Pulmonary artery endothelial cell (primary cell): ENCODE measurements around the gene FETUB. TPM values are rescaled to one million over a fixed set of nuclear protein-coding genes. Genes with fewer than 3 reads are reported as not detected.

ENCODE experiments used
- DNase-seq: peaks from one replicate; pipeline ENCODE4 v3.0.0-alpha.2; 2011; ENCODE audit warnings: low read depth, low spot score
- total RNA-seq: library from RNA; depleted of rRNA; stranded (reverse); fragments of >200 nt; gene quantifications from 2 replicates; pipeline ENCODE4 v1.2.3, GENCODE V29; 2014

The FETUB gene
- total RNA-seq, 1 donor from 2014 or later = not detected

DNA sequence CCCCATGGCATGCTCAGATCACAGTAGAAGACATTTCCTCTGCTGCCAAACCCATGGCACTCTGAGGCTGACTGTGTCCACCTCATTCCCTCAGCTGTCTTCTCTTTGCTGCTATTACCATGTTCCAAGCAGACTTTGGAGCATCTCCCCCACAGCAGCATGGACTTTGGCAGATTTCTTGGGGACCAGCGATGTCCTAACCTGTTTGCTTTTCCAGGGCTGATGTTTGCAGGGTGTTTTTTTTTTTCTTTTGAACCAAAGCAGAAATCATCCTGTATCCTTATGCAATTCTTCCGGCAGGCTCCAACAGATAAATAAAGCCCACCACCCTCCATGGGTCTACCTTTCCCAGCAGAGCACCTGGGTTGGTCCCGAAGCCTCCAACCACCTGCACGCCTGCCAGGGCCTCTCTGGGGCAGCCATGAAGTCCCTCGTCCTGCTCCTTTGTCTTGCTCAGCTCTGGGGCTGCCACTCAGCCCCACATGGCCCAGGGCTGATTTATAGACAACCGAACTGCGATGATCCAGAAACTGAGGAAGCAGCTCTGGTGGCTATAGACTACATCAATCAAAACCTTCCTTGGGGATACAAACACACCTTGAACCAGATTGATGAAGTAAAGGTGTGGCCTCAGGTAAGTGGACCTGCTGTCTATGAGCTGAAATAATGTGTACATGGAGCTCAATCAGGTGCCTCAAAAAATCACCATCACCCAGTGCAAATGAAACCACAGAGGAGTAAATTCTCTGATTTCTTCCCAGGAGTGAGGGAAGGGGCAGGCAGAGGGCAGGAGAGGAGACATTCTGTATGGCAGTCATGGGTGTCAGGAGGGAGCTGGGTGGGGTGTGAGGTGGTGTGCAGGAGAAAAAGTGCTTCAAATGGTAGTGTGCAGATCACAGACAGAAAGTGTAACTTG is 27.2 kb upstream of the FETUB start, which contains the start of gene AHSG:
TSS of gene AHSG (plus strand) at position 340 of the 916 bp plus-strand sequence. CDS start at position 422, 82 bp downstream.
- no peak for DNase-seq

GRCh38 chr3:186613637-186614265 is 26.4 kb upstream of the FETUB start:
- no peak for DNase-seq

DNA sequence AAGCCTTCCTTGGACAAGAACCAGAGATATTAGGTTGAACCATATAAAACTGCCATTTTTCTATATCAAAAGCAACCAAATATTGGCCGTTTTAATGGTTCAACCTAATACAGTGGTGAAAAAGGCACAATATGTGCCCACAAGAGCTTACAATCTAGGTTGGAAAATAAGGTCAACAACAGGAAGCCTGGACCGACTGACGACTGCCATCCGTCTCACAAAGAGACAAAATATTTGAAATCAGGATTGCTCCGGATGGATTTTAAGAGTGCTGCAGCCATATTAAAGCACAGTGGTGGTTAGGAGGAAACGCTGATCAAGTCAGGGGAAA is 26.0 kb upstream of the FETUB start:
- DNase-seq = no peak

DNA sequence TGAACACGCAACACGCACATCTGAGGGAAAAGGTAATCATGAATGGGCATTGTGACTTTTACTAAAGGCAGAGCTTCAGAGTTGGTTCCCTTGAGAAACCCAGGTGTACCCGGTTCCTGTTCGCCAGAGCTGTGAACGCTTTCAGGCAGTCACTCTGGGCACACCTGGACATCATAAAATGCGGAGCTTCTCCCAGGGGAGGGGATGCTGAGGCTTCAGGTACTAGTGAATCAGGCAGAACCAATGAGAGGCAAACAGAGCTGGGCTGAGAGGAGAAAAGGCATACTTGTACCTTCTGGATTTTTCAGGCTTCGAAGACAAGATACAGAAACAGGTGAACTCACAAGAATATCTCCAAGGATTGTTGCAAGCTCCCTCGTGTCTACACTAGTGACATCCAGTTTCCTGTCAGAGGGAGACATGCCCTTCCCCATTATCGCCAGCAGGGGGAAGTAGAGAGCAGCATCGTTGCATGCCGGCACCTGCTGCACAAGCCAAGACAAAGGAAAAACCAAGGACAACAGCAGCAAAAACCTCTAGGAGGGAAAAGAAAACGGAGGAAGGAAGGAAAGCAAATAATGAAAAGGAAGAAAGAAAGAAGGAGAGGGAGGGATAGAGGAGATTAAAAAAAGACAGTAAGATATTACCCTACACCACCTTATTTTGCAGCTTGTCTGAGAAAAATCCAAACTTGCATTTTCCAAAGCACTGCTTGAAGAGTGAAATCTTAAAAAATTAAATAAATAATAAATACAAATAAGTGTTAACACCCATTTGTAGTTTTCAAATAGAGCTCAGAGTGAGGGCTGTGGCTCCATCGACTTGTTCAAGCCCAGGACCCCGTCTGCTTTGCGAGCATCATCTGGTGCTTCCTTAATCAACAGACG is 25.4 kb upstream of the FETUB start:
- peak; percentile 7 for DNase-seq

- no peak for DNase-seq
Observed at GRCh38 chr3:186616299-186616617, 23.9 kb upstream of the FETUB start.

DNA sequence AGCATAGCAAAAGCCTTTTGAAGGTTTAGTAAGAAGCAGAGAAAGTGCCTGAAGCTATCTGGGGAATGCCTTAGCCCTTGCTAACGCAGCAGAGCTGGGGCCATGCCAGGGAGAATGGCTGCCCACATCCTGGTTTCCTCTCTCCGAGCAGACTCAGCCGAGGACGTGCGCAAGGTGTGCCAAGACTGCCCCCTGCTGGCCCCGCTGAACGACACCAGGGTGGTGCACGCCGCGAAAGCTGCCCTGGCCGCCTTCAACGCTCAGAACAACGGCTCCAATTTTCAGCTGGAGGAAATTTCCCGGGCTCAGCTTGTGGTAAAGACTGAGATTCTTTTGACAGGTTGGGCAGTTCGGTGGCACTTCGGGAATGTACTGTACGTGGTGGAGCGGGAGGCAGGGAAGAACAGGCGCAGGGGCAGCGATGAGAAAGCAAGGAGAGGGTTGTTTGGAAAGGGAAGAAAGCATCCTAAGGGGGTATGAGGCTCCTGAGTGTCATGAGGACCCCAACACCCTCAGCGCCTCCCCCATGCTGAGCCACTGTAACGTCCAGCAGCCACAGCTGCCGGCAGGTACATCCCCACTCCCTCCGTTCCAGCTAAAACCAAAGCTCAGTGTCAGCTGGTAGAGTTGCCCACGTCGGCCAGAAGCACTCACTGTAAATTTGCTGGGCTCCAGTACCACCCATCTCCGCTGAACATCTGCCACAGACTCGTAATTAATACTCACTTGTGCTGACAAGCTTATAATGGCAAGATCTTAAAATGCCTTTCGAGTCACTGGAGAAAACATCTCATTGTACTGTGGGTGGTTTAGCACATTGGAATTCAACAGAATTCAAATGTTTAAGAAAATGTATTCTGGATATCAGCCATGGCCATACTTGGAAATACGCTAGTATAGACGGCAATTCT is 22.9 kb upstream of the FETUB start:
- DNase-seq = peak; percentile 67

GRCh38 chr3:186618318-186618938 is 21.8 kb upstream of the FETUB start:
- no peak for DNase-seq

DNA sequence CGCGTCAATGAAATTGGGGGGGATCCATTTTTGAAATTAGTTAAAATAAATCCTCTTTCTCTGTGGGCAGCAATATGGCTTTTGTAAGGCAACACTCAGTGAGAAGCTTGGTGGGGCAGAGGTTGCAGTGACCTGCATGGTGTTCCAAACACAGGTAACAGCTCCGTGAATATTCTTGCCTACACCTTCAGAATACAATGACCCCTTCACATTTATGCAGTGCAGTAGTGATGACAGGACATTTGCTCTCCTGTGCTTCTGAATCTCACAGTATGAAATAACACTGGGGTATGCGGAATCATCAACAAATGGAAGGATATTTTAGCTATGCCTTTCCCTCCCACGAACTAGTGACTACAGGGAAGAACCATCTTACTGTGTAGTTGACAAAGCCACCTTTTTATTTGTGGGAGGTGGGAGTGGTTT is 20.4 kb upstream of the FETUB start:
- no peak for DNase-seq

GRCh38 chr3:186620213-186621092 is 19.7 kb upstream of the FETUB start:
- DNase-seq = no peak

DNA sequence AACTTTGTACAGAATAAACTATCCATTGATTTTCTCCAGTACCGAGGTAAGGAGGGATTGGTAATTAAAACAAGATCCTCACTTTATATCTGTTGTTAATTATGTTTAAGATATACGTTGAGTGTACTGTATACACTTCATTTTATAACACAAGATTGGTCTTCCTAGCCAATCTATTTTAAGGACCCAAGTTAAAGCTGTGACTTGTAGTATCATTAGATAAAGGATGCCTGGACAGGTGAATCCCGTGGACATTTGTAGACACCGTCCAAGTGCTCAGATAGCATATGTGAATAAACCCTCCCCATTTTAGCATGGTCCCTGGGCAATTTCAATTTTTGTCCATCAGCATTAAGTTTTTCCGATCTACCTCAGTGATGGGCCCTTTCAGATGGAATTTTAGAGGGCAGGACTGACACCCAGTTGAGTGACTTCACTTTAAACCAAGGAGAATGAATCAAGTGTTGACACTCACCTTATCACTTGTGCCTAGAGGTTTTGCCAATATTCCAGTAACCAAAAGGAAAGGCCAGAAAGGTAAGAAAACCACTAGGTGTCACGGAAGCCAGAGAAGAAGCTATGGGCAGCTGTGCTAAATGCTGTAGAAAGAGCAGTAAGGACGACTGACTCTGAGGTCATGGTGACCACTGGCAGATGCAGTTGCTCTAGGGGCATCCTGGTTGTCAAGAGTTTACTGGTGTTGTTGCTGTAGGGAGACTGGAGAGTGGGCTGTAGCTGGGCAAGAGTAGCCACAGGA is 18.1 kb upstream of the FETUB start:
- no peak for DNase-seq

DNA sequence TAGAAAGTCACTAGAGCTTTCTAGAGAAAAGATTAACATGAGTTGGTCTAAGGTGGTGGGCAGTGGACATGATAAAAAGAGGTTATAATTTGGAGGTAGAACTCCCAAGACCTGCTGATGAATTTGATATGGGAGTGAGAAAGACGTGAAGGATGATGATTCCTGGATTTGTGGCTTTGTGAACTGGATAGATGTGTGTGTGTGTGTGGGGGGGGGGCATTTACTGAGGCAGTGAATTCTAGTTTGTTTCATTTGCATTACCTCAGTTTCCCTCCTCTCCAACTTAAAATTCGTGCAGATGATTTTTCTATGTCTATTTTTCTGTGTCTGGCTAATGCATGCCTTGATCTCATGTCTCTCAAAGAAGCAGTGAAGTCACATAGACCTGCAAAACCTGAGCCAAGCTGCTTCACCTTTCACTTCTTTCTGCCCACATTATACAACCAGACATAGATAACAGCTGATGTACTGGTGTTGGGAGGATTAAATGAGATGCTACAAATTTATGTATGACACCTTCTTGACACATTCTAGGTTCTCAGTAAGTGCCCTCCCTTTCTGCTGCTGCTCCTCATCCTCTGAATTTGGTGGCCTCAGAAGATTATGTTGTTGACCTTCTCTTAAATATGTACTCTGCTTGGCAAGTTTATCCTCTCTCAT is 17.4 kb upstream of the FETUB start:
- no peak for DNase-seq

DNA sequence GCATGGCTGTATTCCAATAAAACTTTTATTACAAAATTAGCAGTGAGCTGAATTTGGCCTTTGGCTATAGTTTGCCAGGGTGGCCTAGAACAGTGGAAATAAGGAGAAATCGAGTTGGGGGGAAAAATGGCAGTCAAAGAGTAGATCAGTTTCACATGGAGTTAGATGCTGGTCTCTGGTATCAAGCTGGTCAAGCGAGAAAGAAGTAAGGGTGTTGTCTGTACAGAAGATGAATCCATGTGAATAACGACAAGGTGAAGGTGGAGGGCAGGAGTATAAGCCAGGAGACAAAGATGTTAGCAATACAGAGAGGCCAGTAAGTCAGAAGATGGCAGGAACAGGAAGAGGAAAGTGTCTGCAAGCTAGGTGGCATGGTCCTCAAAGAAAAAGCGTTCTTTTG is 15.6 kb upstream of the FETUB start:
- DNase-seq = no peak

DNA sequence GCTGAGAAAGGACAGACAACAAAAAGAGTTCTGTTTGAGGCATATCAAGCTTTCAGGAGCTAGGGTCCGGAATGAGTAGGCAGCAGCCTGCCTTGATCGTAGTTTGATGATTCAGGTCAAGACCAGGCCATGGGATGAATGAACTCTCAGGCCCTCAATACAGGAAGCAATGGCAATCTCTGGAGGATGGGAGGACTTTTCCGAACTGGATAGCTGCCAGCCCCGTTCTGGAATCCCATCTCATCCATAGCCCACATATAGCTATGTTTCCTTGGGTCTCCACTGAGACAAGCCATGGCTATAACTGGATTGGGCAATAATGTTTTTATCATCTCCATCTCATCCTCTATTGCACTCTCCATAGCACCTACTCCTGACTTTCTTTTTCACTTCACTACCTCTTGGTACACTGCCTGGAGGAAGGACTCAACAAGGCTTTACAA is 14.6 kb upstream of the FETUB start:
- no peak for DNase-seq

GRCh38 chr3:186626254-186626847 is 13.8 kb upstream of the FETUB start:
- DNase-seq = no peak

- DNase-seq = no peak
Observed at GRCh38 chr3:186627852-186628414, 12.3 kb upstream of the FETUB start.

DNA sequence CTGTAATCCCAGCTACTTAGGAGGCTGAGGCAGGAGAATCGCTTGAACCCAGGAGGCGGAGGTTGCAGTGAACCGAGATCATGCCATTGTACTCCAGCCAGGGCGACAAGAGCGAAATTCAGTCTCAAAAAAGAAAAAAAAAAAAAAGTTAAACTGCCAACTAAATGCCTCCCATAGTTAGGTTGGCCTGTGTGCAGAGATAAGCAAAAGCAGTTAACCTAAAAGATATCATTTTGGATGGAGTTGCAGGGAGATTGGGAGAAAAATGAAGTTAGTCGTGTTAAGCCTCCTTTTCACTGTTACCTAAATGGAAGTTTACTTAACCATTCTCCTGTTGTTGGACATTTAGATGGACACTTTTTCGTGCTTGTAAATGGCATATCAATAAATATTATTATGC is 11.4 kb upstream of the FETUB start:
- no peak for DNase-seq

DNA sequence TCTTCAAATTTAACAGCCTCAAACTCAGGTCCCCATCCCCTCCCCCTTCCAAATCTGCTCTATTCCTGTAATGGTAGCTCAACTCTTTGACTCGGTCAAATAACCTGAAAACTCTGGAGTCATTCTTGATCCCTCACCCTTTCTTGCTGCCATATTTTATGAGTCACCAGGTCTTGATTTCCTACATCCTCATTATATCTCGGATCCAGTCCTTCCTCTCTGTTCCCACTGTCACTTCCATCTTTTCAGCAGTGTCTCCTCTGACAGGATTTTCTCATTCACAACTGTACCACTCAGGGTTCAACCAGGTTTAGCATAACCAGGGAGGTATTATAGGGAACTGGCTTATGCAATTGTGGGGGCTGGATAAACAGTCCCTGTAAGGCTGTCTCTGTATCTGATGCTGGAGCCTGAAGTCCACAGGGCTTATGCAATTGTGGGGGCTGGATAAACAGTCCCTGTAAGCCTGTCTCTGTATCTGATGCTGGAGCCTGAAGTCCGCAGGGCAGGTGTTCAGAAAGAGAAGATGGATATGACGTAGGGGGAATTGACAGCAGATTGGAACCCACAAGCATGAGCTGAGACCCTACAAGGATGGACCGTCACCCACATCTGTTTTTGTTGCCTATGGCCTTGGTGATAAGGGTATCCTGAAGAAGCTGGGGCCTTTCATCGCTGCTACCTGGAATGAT is 9.1 kb upstream of the FETUB start:
- no peak for DNase-seq
